Esophagus muscularis mucosa (tissue), 4 donors: ENCODE data around the gene CCDC85C.

Source experiments
- EP300 ChIP-seq: sonication (generic); formaldehyde crosslinking; IDR thresholded peaks from one replicate; pipeline ENCODE4 v1.6.1; 2017; ENCODE audit warnings: antibody characterized with exemption
- POLR2A ChIP-seq: fragments of 450-650 bp; IDR thresholded peaks from one replicate; pipeline ENCODE4 v1.6.1; 2017; ENCODE audit warnings: antibody characterized with exemption, moderate library complexity, mild to moderate bottlenecking, low read depth
- TF ChIP-seq, protein P1 (sequence below), 3 experiments: fragments of 200-600 bp in 2 of 3; fragments of 450-650 bp in 1 of 3; sonication (generic) in 2 of 3; IDR thresholded peaks; one replicate each; pipeline ENCODE4 v1.5.1; 2017 to 2019; ENCODE audit warnings: antibody characterized with exemption in 3 of 3, mild to moderate bottlenecking in 2 of 3, moderate library complexity in 1 of 3

DNA sequence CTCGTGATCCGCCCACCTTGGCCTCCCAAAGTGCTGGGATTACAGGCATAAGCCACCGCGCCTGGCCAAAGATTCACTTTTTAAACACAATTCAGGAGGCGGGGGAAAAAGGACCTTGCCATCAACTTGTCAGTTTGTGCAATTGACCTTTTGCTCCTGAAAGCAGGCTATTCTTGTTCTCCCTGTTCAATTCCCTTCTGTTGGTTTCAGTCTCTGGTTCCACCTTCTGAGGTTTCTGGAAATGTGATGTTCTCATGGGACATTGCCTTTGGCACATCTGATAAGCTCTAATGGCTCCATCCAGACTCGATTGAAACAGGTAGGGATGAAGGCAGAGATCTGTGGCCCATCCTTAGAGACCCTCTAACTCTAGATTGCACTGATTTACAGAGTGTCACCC is 17.9 kb upstream of the CCDC85C start:
- TF ChIP-seq EP300 (no peak), POLR2A (no peak)
- TF ChIP-seq, protein P1, sequence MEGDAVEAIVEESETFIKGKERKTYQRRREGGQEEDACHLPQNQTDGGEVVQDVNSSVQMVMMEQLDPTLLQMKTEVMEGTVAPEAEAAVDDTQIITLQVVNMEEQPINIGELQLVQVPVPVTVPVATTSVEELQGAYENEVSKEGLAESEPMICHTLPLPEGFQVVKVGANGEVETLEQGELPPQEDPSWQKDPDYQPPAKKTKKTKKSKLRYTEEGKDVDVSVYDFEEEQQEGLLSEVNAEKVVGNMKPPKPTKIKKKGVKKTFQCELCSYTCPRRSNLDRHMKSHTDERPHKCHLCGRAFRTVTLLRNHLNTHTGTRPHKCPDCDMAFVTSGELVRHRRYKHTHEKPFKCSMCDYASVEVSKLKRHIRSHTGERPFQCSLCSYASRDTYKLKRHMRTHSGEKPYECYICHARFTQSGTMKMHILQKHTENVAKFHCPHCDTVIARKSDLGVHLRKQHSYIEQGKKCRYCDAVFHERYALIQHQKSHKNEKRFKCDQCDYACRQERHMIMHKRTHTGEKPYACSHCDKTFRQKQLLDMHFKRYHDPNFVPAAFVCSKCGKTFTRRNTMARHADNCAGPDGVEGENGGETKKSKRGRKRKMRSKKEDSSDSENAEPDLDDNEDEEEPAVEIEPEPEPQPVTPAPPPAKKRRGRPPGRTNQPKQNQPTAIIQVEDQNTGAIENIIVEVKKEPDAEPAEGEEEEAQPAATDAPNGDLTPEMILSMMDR (IDR thresholded peaks at IDR 0.05), result no peak
